Thymus (tissue), 14 donors: Measurements from ENCODE around the gene NFE2L3. TPM values are rescaled to one million over a fixed set of nuclear protein-coding genes. Genes with fewer than 3 reads are reported as not detected.
A peak's percentile ranks its signal among the peaks of the same experiment; 100 is the strongest.

ENCODE experiments used
- DNase-seq, 9 donors: peaks; one replicate each; pipeline ENCODE4 v3.0.0-alpha.2; 2013; ENCODE audit warnings: low spot score in 9 of 9, low read depth in 6 of 9, missing footprints in 1 of 9
- H3K27ac ChIP-seq, 2 donors: one replicate each; pipeline ENCODE4 v1.5.1; 2013; ENCODE audit warnings: control low read depth in 1 of 2, low read depth in 1 of 2, low read length in 1 of 2, mild to moderate bottlenecking in 1 of 2, moderate library complexity in 1 of 2
- H3K27me3 ChIP-seq, 2 donors: one replicate each; pipeline ENCODE4 v1.5.1; 2013; ENCODE audit warnings: low read length in 1 of 2; ENCODE audit not compliant: control insufficient read depth in 2 of 2, insufficient read depth in 1 of 2
- H3K36me3 ChIP-seq, 2 donors: one replicate each; pipeline ENCODE4 v1.5.1; 2013; ENCODE audit warnings: low read length in 1 of 2, mild to moderate bottlenecking in 1 of 2, moderate library complexity in 1 of 2; ENCODE audit not compliant: control insufficient read depth in 2 of 2, insufficient read depth in 2 of 2
- H3K4me1 ChIP-seq, 2 donors: one replicate each; pipeline ENCODE4 v1.5.1; 2013; ENCODE audit warnings: low read length in 2 of 2; ENCODE audit not compliant: control insufficient read depth in 2 of 2, insufficient read depth in 2 of 2
- H3K4me3 ChIP-seq, 2 donors: one replicate each; pipeline ENCODE4 v1.5.1; 2013; ENCODE audit warnings: low read length in 2 of 2, control low read depth in 1 of 2, mild to moderate bottlenecking in 1 of 2
- H3K9me3 ChIP-seq, 2 donors: one replicate each; pipeline ENCODE4 v1.5.1; 2013; ENCODE audit warnings: low read length in 1 of 2, mild to moderate bottlenecking in 1 of 2; ENCODE audit not compliant: control insufficient read depth in 2 of 2, insufficient read depth in 1 of 2
- WGBS: extraction: QIAGEN DNeasy Blood & Tissue Kit; methylation state at CpG from one replicate; pipeline ENCODE4 v1.1.7; 2013; 5-methylcytosine and 5-hydroxymethylcytosine counted together
- long read RNA-seq, 10 donors: transcript quantifications; one replicate each; lab custom pipeline, GENCODE V29; 2026
- polyA plus RNA-seq: library from polyadenylated mRNA; stranded (reverse); fragments of 200-250 nt; gene quantifications from one replicate; pipeline ENCODE4 v1.2.3, GENCODE V29; 2013
- total RNA-seq: library from RNA; stranded (reverse); fragments of 120-200 nt; gene quantifications from one replicate; pipeline ENCODE4 v1.2.4, GENCODE V29; 2013
- donor health status: healthy.

Gene NFE2L3, protein sequence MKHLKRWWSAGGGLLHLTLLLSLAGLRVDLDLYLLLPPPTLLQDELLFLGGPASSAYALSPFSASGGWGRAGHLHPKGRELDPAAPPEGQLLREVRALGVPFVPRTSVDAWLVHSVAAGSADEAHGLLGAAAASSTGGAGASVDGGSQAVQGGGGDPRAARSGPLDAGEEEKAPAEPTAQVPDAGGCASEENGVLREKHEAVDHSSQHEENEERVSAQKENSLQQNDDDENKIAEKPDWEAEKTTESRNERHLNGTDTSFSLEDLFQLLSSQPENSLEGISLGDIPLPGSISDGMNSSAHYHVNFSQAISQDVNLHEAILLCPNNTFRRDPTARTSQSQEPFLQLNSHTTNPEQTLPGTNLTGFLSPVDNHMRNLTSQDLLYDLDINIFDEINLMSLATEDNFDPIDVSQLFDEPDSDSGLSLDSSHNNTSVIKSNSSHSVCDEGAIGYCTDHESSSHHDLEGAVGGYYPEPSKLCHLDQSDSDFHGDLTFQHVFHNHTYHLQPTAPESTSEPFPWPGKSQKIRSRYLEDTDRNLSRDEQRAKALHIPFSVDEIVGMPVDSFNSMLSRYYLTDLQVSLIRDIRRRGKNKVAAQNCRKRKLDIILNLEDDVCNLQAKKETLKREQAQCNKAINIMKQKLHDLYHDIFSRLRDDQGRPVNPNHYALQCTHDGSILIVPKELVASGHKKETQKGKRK
- total RNA-seq (39.3 TPM), polyA plus RNA-seq (12.0 TPM)
- long read RNA-seq, donor 1, partial matches to known transcripts, result 162 of 247 reads
- long read RNA-seq, donor 1, other reads (novel, unspliced or antisense), result 81 of 247 reads
- long read RNA-seq, donor 2, result 0 reads
- long read RNA-seq, donor 3, transcript NFE2L3-202 (1 exons, 2,258 nt), result major isoform, 20 of 2,364 reads
- long read RNA-seq, donor 3, transcript NFE2L3-201 (4 exons, 3,686 nt), result minor isoform, 19 of 2,364 reads
- long read RNA-seq, donor 3, partial matches to known transcripts, result 2,156 of 2,364 reads
- long read RNA-seq, donor 3, other reads (novel, unspliced or antisense), result 169 of 2,364 reads
- long read RNA-seq, donor 4, transcript NFE2L3-202 (1 exons, 2,258 nt), result minor isoform, 14 of 1,523 reads
- long read RNA-seq, donor 4, transcript NFE2L3-201 (4 exons, 3,686 nt), result major isoform, 20 of 1,523 reads
- long read RNA-seq, donor 4, partial matches to known transcripts, result 1,240 of 1,523 reads
- long read RNA-seq, donor 4, other reads (novel, unspliced or antisense), result 249 of 1,523 reads
- long read RNA-seq, donor 5, transcript NFE2L3-202 (1 exons, 2,258 nt), result major isoform, 29 of 2,638 reads
- long read RNA-seq, donor 5, transcript NFE2L3-201 (4 exons, 3,686 nt), result minor isoform, 22 of 2,638 reads
- long read RNA-seq, donor 5, partial matches to known transcripts, result 2,420 of 2,638 reads
- long read RNA-seq, donor 5, other reads (novel, unspliced or antisense), result 167 of 2,638 reads
- long read RNA-seq, donor 6, transcript NFE2L3-201 (4 exons, 3,686 nt), result major isoform, 14 of 25 reads
- long read RNA-seq, donor 6, transcript NFE2L3-202 (1 exons, 2,258 nt), result minor isoform, 11 of 25 reads
- long read RNA-seq, donor 6, partial matches to known transcripts, result 0 of 25 reads
- long read RNA-seq, donor 6, other reads (novel, unspliced or antisense), result 0 of 25 reads
- long read RNA-seq, donor 7, transcript NFE2L3-201 (4 exons, 3,686 nt), result minor isoform, 10 of 2,074 reads
- long read RNA-seq, donor 7, transcript NFE2L3-202 (1 exons, 2,258 nt), result major isoform, 13 of 2,074 reads
- long read RNA-seq, donor 7, partial matches to known transcripts, result 1,864 of 2,074 reads
- long read RNA-seq, donor 7, other reads (novel, unspliced or antisense), result 187 of 2,074 reads
- long read RNA-seq, donor 8, transcript NFE2L3-201 (4 exons, 3,686 nt), result major isoform, 9 of 9 reads
- long read RNA-seq, donor 8, partial matches to known transcripts, result 0 of 9 reads
- long read RNA-seq, donor 8, other reads (novel, unspliced or antisense), result 0 of 9 reads
- long read RNA-seq, donor 9, transcript NFE2L3-202 (1 exons, 2,258 nt), result major isoform, 10 of 1,055 reads
- long read RNA-seq, donor 9, transcript NFE2L3-201 (4 exons, 3,686 nt), result minor isoform, 8 of 1,055 reads
- long read RNA-seq, donor 9, partial matches to known transcripts, result 958 of 1,055 reads
- long read RNA-seq, donor 9, other reads (novel, unspliced or antisense), result 79 of 1,055 reads
- long read RNA-seq, donor 10, transcript NFE2L3-201 (4 exons, 3,686 nt), result major isoform, 16 of 1,007 reads
- long read RNA-seq, donor 10, transcript NFE2L3-202 (1 exons, 2,258 nt), result minor isoform, 12 of 1,007 reads
- long read RNA-seq, donor 10, partial matches to known transcripts, result 943 of 1,007 reads
- long read RNA-seq, donor 10, other reads (novel, unspliced or antisense), result 36 of 1,007 reads

DNA sequence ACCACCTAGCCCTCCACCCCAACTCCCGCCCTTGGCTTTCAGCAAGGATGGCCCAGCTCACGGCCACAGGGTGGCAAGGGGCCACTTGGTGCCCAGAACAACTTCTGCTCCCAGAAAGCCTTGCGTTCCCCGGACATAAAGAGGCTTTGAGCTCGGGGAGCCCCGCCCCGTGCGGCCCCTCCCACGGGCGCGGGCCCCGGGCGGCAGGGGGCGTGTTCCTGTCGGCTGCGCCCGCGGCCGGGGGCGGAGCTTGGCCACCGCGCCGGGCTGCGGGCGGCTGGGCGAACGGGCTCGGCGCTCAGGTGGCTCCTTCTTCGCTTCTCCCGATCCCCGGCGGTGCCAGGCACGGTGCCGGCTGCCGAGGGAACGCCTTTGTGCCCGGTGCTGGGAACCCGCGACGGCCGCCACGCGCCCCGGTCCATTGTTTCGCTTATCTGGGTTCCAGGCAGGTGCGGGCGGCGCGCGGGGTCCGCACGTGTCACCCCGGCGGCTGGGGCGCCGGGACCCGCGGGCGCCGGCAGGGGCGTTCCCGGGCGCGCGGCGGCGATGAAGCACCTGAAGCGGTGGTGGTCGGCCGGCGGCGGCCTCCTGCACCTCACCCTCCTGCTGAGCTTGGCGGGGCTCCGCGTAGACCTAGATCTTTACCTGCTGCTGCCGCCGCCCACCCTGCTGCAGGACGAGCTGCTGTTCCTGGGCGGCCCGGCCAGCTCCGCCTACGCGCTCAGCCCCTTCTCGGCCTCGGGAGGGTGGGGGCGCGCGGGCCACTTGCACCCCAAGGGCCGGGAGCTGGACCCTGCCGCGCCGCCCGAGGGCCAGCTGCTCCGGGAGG lies at the start of gene NFE2L3:
NFE2L3 (plus strand) TSS at position 246 of the 829 bp plus-strand sequence; CDS start at position 547, 301 bp downstream.
- under 1% methylated on average over 95 of the region's 95 CpGs for WGBS
- Histone ChIP-seq H3K4me3 (peak within 1 kb of the TSS; percentile 52 to 73), H3K4me1 (peaks cover 21 to 51% of the 10 kb centered on the region in 2 donors), H3K9me3 (peaks cover 0 to 4% of the 10 kb centered on the region in 2 donors), H3K36me3 (no peaks in the 10 kb centered on the region), H3K27me3 (peaks cover 13 to 22% of the 10 kb centered on the region in 2 donors), H3K27ac (peak within 1 kb of the TSS; percentile 23 to 76)
- DNase-seq, result peak in 8 of 9 donors; percentile 56 to 89 (median 78)

DNA sequence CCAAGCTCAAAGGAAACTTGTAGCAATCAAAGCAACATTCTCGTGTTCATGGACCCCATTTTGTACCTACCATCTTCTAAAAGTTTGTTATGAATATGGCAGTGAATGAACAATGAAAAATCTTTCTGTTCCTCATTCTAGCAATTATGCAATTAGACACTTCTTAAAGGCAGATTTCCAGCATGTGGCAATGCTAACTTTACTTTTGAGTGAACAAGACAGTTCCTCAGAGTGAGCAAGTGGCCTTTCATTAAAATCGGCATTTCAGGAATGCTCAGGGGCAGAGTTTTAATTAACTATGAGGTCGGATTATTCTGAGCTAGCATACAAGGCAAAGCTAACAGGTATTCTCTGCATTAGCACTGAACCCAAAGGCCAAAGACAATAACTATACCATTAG lies 48.4 kb upstream of the NFE2L3 start:
- WGBS, result 99% methylated on average over 3 of the region's 3 CpGs
- no peak overlapping the region for H3K27ac ChIP-seq

DNA sequence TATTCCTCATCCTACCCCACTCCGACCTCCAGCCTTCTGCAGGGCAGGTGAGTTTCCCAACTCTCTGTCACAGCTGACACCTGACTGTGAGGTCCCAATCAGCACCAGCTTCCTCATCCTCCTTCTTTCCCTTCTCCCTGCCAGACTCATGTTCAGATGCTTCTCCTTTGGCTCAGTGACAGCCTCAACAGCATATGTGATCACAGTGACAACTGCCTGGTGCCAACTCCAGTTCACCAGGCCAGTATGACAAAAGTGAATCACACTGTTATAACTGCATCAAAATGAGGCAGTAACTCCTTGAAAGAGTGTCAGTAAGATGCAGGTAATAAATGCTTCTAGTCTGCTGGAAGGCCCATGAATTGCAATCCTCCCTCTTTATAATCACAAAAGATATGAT lies 46.8 kb upstream of the NFE2L3 start:
- no peak overlapping the region for H3K27ac ChIP-seq
- WGBS, result 94% methylated on average over 1 of the region's 1 CpG
- no peaks in the 10 kb centered on the region for H3K36me3 ChIP-seq
- H3K27me3 ChIP-seq, result no peaks in the 10 kb centered on the region
- no peak for DNase-seq
- peaks cover 5 to 18% of the 10 kb centered on the region in 2 donors for H3K4me1 ChIP-seq
- no peaks in the 10 kb centered on the region for H3K9me3 ChIP-seq
- no peak overlapping the region for H3K4me3 ChIP-seq

More for the DNA sequence above, 48.4 kb upstream of the NFE2L3 start:
- Histone ChIP-seq H3K36me3 (no peaks in the 10 kb centered on the region), H3K4me1 (peaks cover 5 to 18% of the 10 kb centered on the region in 2 donors), H3K9me3 (no peaks in the 10 kb centered on the region), H3K4me3 (no peak overlapping the region), H3K27me3 (no peaks in the 10 kb centered on the region)
- DNase-seq, result no peak

DNA sequence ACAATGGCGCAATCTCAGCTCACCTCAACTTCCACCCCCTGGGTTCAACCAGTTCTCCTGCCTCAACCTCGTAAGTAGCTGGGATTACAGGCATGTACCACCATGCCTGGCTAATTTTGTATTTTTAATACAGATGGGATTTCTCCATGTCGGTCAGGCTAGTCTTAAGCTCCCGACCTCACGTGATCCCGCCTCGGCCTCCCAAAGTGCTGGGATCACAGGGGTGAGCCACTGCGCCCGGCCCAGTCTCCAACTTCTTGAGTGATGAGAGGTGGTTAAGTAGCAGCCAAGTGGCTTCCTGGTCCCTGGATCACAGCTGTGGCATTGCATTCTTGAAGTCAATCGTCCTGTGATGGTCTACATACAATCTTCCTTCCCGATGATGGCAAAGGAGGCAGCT lies 46.1 kb upstream of the NFE2L3 start:
- no peak for DNase-seq
- Histone ChIP-seq H3K36me3 (no peaks in the 10 kb centered on the region), H3K4me3 (no peak overlapping the region), H3K9me3 (no peaks in the 10 kb centered on the region), H3K27ac (peak overlapping the region in 1 of 2 donors; percentile 31), H3K27me3 (no peaks in the 10 kb centered on the region), H3K4me1 (peaks cover 5 to 16% of the 10 kb centered on the region in 2 donors)
- 97% methylated on average over 11 of the region's 11 CpGs for WGBS

DNA sequence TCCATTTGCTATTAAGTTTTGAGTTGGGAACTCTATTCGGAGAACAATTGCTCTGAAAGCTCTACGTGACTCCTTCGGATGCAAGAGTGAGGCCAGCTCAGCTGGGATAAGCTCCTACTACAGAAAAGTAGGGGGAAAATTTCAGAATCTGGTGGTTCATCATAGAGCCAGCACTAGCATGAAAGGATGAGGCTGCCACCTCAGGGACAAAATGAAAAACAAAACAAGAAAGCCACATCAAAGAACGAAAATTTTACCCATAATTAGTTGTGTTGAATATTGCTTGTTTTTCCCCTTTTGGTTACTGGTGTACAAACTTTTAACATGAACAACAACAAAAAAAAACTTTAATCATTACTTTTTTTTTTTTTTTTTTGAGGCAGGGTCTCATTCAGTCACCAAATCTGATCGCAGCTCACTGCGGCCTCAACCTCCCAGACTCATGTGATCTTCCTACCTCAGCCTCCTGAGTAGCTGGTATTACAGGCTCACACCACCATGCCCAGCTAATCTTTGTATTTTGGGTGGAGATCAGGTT lies 39.7 kb upstream of the NFE2L3 start:
- DNase-seq, result peak in 1 of 9 donors; percentile 42
- Histone ChIP-seq H3K27ac (no peak overlapping the region), H3K27me3 (no peaks in the 10 kb centered on the region), H3K4me1 (peaks cover 0 to 2% of the 10 kb centered on the region in 2 donors), H3K36me3 (no peaks in the 10 kb centered on the region), H3K4me3 (no peak overlapping the region), H3K9me3 (no peaks in the 10 kb centered on the region)
- WGBS, result 77% methylated on average over 6 of the region's 6 CpGs

DNA sequence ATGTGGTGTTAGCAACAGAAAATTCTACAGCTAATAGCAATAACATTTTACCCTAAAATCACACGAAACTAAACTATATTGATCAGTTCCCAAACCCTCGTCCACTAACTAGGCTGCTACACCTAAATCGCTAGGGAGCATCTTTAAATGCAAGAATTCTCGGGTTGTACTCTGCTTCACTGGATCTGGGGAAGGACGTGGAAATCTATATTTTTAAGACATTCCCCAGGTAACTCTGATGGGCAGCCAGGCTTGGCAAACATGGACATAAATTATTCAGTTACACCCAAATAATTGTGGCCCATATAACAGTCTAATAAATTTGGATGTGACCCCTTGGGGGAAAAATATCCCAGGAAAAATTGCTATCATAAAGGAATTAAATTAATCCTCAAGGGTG lies 36.3 kb upstream of the NFE2L3 start:
- no peak overlapping the region for H3K27ac ChIP-seq
- no peaks in the 10 kb centered on the region for H3K9me3 ChIP-seq
- DNase-seq, result no peak
- H3K27me3 ChIP-seq, result no peaks in the 10 kb centered on the region
- 85% methylated on average over 5 of the region's 5 CpGs for WGBS
- no peak overlapping the region for H3K4me3 ChIP-seq
- no peaks in the 10 kb centered on the region for H3K36me3 ChIP-seq
- peaks cover 0 to 2% of the 10 kb centered on the region in 2 donors for H3K4me1 ChIP-seq
